HepG2 (cell line): ENCODE results near the gene RAB27B. TPM values are rescaled to one million over a fixed set of nuclear protein-coding genes. Genes with fewer than 3 reads are reported as not detected.

Source experiments
- ATAC-seq: fragments of 200-7000 bp; cut with Tn5 transposase; 3 replicates; pipeline ENCODE4 v1.9.1; 2020; ENCODE audit warnings: mild to moderate bottlenecking, moderate library complexity
- BruUV-seq: library from RNA; stranded (reverse); fragments of 400-500 nt; replicated peaks from 2 replicates; lab custom pipeline; 2021; lab: Mats Ljungman, UMichigan
- CTCF ChIA-PET: fragments of 300-600 bp; formaldehyde crosslinking; extraction: SDS; loops from one replicate; lab custom pipeline; 2021; ENCODE audit warnings: low total read pairs, inconsistent platforms, low intra/inter-chr PET ratio; lab: Yijun Ruan, JAX
- POLR2A ChIA-PET: fragments of 350-600 bp; sonication (Branson Sonifier 250); formaldehyde crosslinking; loops from one replicate; lab custom pipeline; 2020; ENCODE audit warnings: antibody characterized with exemption, inconsistent platforms; lab: Yijun Ruan, JAX
- DNase-seq: peaks from one replicate; pipeline ENCODE4 v3.0.0-alpha.2; 2015; ENCODE audit warnings: low spot score
- FAIRE-seq: peaks from 3 replicates; lab custom pipeline; 2011; peaks lifted over from hg19 to GRCh38; lab: Jason Lieb, UNC
- H2AFZ ChIP-seq: one replicate; pipeline ENCODE4 v1.6.1; 2011; ENCODE audit warnings: low read length, inconsistent platforms
- H3K27ac ChIP-seq: fragments of 300-600 bp; 3 replicates; pipeline ENCODE4 v1.8.0; 2011; ENCODE audit warnings: mixed run types, mild to moderate bottlenecking, mixed read lengths, low read length, inconsistent platforms; ENCODE audit not compliant: insufficient read depth; ENCODE audit errors: extremely low read length
- H3K27me3 ChIP-seq, 2 experiments: fragments of 200-600 bp in 1 of 2; 2 replicates in 1 of 2; 3 replicates in 1 of 2; pipeline versions ENCODE4 v1.6.0 to v1.8.0; 2011; ENCODE audit warnings: low read length in 2 of 2, mild to moderate bottlenecking in 2 of 2, moderate library complexity in 2 of 2, inconsistent platforms in 1 of 2; ENCODE audit not compliant: insufficient read depth in 2 of 2, control insufficient read depth in 1 of 2
- H3K36me3 ChIP-seq, 2 experiments: fragments of 200-600 bp in 1 of 2; replicated peaks in 1 of 2; 2 replicates in 1 of 2; 3 replicates in 1 of 2; pipeline versions ENCODE4 v1.5.1 to v1.8.0; 2011; ENCODE audit warnings: low read length in 2 of 2, inconsistent platforms in 1 of 2; ENCODE audit not compliant: insufficient read depth in 2 of 2, control insufficient read depth in 1 of 2
- H3K4me1 ChIP-seq: 2 replicates; pipeline ENCODE4 v1.5.1; 2012; ENCODE audit warnings: low read length, inconsistent platforms; ENCODE audit not compliant: insufficient read depth
- H3K4me2 ChIP-seq: 2 replicates; pipeline ENCODE4 v1.6.0; 2011; ENCODE audit warnings: low read depth, low read length, inconsistent platforms
- H3K4me3 ChIP-seq, 3 experiments: fragments of 200-600 bp in 1 of 3; sonication (generic), shearing (Covaris generic) in 1 of 3; replicated peaks in 1 of 3; 2 replicates each; pipeline ENCODE4 v1.5.1; 2011 to 2016; ENCODE audit warnings: low read length in 3 of 3, inconsistent platforms in 2 of 3, low read depth in 2 of 3, mild to moderate bottlenecking in 2 of 3, control low read depth in 1 of 3, mixed read lengths in 1 of 3; ENCODE audit not compliant: insufficient read depth in 1 of 3
- H3K79me2 ChIP-seq: one replicate; pipeline ENCODE4 v1.6.1; 2011; ENCODE audit warnings: low read length, inconsistent platforms; ENCODE audit not compliant: insufficient read depth
- H3K9ac ChIP-seq: 2 replicates; pipeline ENCODE4 v1.6.0; 2011; ENCODE audit warnings: mild to moderate bottlenecking, low read depth, low read length, inconsistent platforms; ENCODE audit not compliant: insufficient read depth
- H3K9me3 ChIP-seq: 2 replicates; pipeline ENCODE4 v1.5.1; 2012; ENCODE audit warnings: mild to moderate bottlenecking, low read length
- H4K20me1 ChIP-seq: 2 replicates; pipeline ENCODE4 v1.6.0; 2011; ENCODE audit warnings: inconsistent platforms, mild to moderate bottlenecking, low read length, moderate library complexity; ENCODE audit not compliant: insufficient read depth
- IKZF1 ChIP-seq: fragments of 450-650 bp; IDR thresholded peaks from 2 replicates; pipeline ENCODE4 v1.7.1; 2016
- MYC ChIP-seq: sonication (generic); formaldehyde crosslinking; IDR thresholded peaks from 2 replicates; pipeline ENCODE4 v1.9.0; 2021; ENCODE audit warnings: missing genetic modification reagents, borderline replicate concordance
- NPAS2 ChIP-seq: sonication (generic); formaldehyde crosslinking; IDR thresholded peaks from 2 replicates; pipeline ENCODE4 v1.8.0; 2022; ENCODE audit warnings: mild to moderate bottlenecking, missing genetic modification reagents, borderline replicate concordance
- PAWR ChIP-seq: sonication (generic); formaldehyde crosslinking; IDR thresholded peaks from 2 replicates; pipeline ENCODE4 v1.4.0; 2020; ENCODE audit warnings: missing genetic modification reagents, mild to moderate bottlenecking, borderline replicate concordance
- SMARCC2 ChIP-seq: fragments of 450-650 bp; IDR thresholded peaks from 2 replicates; pipeline ENCODE4 v1.6.1; 2017; ENCODE audit warnings: antibody characterized with exemption, mild to moderate bottlenecking
- ZBTB7A ChIP-seq: sonication (generic); formaldehyde crosslinking; IDR thresholded peaks from 2 replicates; pipeline ENCODE4 v1.8.0; 2022; ENCODE audit warnings: mild to moderate bottlenecking, missing genetic modification reagents
- ZNF10 ChIP-seq: sonication (generic); formaldehyde crosslinking; IDR thresholded peaks from 2 replicates; pipeline ENCODE4 v1.4.0; 2020; ENCODE audit warnings: mild to moderate bottlenecking, low read depth, missing genetic modification reagents, borderline replicate concordance
- ZNF251 ChIP-seq: sonication (generic); formaldehyde crosslinking; IDR thresholded peaks from 2 replicates; pipeline ENCODE4 v1.9.0; 2021; ENCODE audit warnings: mild to moderate bottlenecking, missing genetic modification reagents
- ZNF263 ChIP-seq: sonication (generic); formaldehyde crosslinking; IDR thresholded peaks from 2 replicates; pipeline ENCODE4 v1.4.0; 2020; ENCODE audit warnings: missing genetic modification reagents
- WGBS: methylation state at CpG from one replicate; pipeline ENCODE4 v1.1.6; 2017; ENCODE audit warnings: low lambda C conversion rate; 5-methylcytosine and 5-hydroxymethylcytosine counted together
- in situ Hi-C: cut with HindIII; loops from 2 replicates; pipeline ENCODE4 v1.10.0; 2017; ENCODE audit warnings: low pct_unique_long_range_greater_than_20kb; ENCODE audit not compliant: extremely low pct_ligation_motif_present
- intact Hi-C: fragments of 100-400 bp; cut with micrococcal nuclease; formaldehyde crosslinking; loops from one replicate; pipeline ENCODE4 v1.10.0; 2022; ENCODE audit not compliant: unreplicated experiment
- polyA plus RNA-seq, 8 experiments: library from polyadenylated mRNA; depleted of rRNA in 3 of 8; stranded (reverse) in 7 of 8; unstranded in 1 of 8; fragments of >200 nt; fragmentation: Illumina TruSeq in 4 of 8; extraction: Trizol in 4 of 8; gene quantifications; 2 replicates each; pipeline versions ENCODE4 v1.2.1 to v1.2.3, GENCODE V29; 2011 to 2016; ENCODE audit warnings: low read depth in 4 of 8, missing spikeins in 1 of 8, mixed read lengths in 1 of 8; ENCODE audit not compliant: insufficient read depth in 1 of 8
- total RNA-seq, 5 experiments: library from RNA; depleted of rRNA; stranded (reverse); fragments of >200 nt; fragmentation: Illumina TruSeq; extraction: Trizol; gene quantifications; 2 replicates each; pipeline ENCODE4 v1.2.3, GENCODE V29; 2016; ENCODE audit warnings: low read depth in 1 of 5
- TF ChIP-seq, protein P1 (sequence below): sonication (generic); formaldehyde crosslinking; IDR thresholded peaks from 2 replicates; pipeline ENCODE4 v1.4.0; 2020; ENCODE audit warnings: missing genetic modification reagents
- TF ChIP-seq, protein P2 (sequence below): sonication (generic); formaldehyde crosslinking; IDR thresholded peaks from 2 replicates; pipeline ENCODE4 v1.5.0; 2020; ENCODE audit warnings: missing genetic modification reagents

Gene RAB27B
- total and polyA plus RNA-seq, 2 of the 13 experiments (the other 11 are each of a cell fraction or from before 2014, with no cell fraction given): not detected

DNA sequence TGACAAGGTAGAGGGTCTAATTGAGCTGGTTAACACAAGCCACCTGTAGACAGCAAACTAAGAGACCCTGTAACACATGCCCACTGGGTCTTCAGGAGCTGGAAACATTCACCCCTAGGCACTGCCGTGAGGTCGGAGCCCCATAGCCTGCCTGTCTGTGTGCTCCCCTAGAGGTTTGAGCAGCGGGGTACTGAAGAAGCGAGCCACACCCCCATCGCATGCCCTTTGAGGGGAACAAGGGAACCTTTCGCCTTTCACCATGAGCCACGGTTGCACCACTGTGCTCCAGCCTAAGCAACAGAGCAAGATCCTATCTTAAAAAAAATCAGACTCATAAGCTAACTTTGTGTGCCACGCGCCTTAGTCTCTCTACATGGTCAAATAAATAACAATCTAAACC lies 36.2 kb upstream of the RAB27B start:
- in situ Hi-C loops (no loop called here), intact Hi-C loops (no loop called here)
- H4K20me1 ChIP-seq: no peaks in the 10 kb centered on the region
- TF ChIP-seq SMARCC2 (no peak), NPAS2 (CRISPR knock-in tag) (no peak), ZBTB7A (CRISPR knock-in tag) (no peak), ZNF251 (no peak), PAWR (CRISPR knock-in tag) (no peak), ZNF263 (CRISPR knock-in tag) (no peak), ZNF10 (CRISPR knock-in tag) (no peak), IKZF1 (no peak), MYC (no peak)
- TF ChIP-seq, protein P1, sequence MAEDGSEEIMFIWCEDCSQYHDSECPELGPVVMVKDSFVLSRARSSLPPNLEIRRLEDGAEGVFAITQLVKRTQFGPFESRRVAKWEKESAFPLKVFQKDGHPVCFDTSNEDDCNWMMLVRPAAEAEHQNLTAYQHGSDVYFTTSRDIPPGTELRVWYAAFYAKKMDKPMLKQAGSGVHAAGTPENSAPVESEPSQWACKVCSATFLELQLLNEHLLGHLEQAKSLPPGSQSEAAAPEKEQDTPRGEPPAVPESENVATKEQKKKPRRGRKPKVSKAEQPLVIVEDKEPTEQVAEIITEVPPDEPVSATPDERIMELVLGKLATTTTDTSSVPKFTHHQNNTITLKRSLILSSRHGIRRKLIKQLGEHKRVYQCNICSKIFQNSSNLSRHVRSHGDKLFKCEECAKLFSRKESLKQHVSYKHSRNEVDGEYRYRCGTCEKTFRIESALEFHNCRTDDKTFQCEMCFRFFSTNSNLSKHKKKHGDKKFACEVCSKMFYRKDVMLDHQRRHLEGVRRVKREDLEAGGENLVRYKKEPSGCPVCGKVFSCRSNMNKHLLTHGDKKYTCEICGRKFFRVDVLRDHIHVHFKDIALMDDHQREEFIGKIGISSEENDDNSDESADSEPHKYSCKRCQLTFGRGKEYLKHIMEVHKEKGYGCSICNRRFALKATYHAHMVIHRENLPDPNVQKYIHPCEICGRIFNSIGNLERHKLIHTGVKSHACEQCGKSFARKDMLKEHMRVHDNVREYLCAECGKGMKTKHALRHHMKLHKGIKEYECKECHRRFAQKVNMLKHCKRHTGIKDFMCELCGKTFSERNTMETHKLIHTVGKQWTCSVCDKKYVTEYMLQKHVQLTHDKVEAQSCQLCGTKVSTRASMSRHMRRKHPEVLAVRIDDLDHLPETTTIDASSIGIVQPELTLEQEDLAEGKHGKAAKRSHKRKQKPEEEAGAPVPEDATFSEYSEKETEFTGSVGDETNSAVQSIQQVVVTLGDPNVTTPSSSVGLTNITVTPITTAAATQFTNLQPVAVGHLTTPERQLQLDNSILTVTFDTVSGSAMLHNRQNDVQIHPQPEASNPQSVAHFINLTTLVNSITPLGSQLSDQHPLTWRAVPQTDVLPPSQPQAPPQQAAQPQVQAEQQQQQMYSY: no peak
- TF ChIP-seq, protein P2, sequence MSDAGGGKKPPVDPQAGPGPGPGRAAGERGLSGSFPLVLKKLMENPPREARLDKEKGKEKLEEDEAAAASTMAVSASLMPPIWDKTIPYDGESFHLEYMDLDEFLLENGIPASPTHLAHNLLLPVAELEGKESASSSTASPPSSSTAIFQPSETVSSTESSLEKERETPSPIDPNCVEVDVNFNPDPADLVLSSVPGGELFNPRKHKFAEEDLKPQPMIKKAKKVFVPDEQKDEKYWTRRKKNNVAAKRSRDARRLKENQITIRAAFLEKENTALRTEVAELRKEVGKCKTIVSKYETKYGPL: no peak
- DNase-seq (no peak), FAIRE-seq (no peak), ATAC-seq (no peak)
- H3K36me3 ChIP-seq: no peaks in the 10 kb centered on the region
- ChIA-PET POLR2A (no interaction called here), CTCF (no interaction called here)
- no peak overlapping the region for H2AFZ ChIP-seq
- H3K4me1 ChIP-seq: no peaks in the 10 kb centered on the region
- H3K27me3 ChIP-seq: peaks cover 0 to 1% of the 10 kb centered on the region in 2 experiments; a peak in 1 of 5 replicates
- no peak overlapping the region for H3K4me3 ChIP-seq
- H3K79me2 ChIP-seq: no peaks in the 10 kb centered on the region
- H3K9ac ChIP-seq: no peak overlapping the region
- H3K4me2 ChIP-seq: no peak overlapping the region
- WGBS: 45% methylated on average over 7 of the region's 9 CpGs
- H3K27ac ChIP-seq: no peak overlapping the region
- no TSS peak for BruUV-seq
- no peaks in the 10 kb centered on the region for H3K9me3 ChIP-seq
